HG03520 (cell line): ENCODE data around the gene PDGFB.

Source experiments
- ATAC-seq: cut with Tn5 transposase; IDR thresholded peaks from one replicate; pipeline ENCODE4 v1.9.1; 2021; ENCODE audit warnings: mild to moderate bottlenecking, moderate library complexity; ENCODE audit not compliant: unreplicated experiment

Gene PDGFB

DNA sequence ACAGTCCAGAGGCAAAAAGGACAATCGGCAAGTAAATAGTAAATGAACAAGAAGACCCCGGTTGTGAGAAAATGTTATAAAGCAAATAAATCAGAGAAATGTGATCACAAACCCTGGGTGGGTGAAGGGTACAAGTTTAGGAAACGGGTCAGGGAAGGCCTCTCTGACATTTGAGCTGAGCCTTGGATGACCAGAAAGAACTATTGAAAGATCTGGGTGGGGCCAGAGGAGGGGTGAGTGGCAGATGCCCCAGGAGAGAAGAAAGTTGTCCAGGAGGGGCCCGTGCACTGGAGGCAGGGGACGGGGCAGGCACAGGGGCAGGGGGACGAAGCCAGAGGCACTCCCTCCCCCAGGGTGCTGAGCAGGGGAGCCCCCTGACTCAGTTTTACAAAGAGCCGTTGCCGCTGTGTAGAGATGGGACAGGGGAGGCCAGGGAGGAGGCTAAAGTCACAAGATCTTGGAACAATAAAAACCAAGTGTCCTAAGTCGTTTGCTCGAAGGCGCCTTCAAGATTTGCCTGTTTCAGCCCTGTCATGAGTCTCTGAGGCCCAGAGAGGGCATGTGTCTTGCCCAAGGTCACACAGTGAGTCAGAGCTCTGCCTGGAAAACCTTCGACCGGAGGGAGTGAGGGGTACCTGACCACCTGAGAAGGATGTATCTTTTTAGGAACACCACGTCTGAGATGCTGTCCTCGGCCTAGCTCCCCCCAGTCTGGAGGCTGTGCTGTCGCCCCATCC lies 10.8 kb upstream of the PDGFB start:
- ATAC-seq: no peak

- no peak for ATAC-seq
Observed at GRCh38 chr22:39254789-39255298, 10.1 kb upstream of the PDGFB start.

DNA sequence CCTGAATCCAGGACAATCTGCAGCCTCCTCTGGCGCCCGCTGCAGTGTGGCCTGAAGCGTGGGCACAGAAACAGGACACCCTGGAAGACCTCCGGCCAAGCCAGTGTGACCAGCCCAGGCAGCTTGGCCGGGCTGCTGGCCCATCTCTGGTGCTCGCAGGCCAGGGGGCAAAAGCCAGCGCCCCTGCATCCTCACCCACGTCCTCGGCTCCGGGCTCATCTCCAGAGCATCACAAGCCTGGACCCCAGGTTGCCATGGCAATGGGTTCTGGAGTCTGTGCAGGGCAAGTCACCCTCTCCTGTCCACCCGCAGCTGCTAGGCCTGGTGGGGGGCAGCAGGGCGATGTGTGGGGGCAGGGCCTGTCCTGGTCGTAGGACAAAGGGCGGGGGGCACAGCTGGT lies 9.3 kb upstream of the PDGFB start:
- ATAC-seq: no peak

DNA sequence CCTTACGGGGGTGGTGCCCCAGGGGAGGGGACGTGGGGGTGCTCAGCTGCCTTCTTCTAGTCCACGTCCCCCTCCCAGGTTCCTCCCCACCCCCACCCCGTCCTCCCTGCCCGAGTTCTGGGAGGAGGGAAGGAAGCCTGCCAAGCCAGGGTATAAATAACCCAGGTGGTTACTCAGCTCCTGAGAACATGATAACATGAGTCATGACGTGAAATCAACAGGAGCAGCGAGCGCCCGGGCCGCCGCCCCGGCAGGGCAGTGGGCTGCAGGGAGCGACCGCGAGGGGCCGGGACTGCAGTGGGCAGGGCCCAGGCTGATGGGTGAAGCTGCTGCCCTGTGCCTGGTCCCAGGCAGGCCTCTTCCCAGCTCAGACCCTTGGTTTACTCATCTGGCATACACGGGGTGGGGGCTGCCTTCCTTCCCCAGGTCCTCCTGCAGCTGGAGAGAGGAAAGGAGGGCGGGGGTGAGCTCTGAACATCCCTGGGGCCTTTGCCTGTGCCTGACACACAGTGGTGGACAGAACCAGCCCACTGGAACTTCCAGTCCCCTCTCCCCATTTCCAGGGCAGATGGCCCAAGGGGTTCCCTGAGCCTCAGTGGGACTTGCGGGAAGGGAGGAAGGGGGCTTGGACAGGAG lies 8.8 kb upstream of the PDGFB start:
- no peak for ATAC-seq

GRCh38 chr22:39252461-39253434 lies 8.0 kb upstream of the PDGFB start:
- ATAC-seq: no peak

DNA sequence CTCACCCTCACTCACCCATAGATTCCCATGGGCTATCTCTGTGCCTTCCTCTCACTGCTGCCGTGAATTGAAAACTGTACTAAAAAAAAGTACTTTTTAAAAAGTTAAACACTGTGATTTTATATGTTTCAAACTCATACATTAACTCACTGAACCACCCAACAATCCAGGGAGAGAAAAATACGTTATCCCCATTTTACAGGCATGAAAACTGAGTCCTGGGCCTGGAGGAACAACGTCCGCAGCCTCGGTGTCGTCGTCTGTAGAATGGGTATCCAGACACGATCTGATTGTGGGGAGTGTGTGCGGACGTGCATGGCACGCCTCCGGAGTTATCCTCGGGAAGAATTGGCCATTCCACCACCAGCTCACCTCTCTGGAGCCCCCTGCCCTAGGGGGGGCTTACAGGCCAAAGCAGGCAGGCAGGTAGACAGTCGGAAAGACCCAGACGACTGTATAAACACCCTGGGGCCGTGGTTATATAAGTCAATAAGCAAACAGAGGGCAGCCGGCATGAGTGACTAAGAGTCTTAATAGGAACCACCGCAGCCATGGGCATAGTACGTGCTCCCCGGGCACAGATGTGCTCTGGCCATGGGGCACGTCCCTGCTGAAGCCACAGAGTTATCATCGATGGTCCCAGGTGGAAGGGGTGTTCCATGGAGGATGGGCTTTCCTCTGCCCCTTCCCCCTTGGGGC lies 7.1 kb upstream of the PDGFB start:
- no peak for ATAC-seq

DNA sequence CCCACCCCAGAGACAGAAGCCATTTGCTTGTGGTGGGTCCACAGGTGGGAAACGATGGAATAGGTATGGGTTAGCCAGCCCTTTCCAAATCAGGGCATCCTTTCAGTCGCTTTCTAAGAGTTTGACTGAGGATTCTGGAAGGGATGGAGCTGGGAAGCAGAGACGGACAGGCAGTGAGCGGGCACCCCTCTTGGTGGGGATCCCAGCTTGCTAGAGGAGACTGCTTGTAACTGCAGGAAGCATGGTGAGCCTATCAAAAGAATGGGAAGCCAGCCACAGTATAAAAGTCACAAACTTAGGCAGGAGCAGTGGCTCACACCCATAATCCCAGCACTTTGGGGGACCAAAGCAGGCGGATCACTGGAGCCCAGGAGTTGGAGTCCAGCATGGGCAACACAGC lies 6.1 kb upstream of the PDGFB start:
- ATAC-seq: no peak

DNA sequence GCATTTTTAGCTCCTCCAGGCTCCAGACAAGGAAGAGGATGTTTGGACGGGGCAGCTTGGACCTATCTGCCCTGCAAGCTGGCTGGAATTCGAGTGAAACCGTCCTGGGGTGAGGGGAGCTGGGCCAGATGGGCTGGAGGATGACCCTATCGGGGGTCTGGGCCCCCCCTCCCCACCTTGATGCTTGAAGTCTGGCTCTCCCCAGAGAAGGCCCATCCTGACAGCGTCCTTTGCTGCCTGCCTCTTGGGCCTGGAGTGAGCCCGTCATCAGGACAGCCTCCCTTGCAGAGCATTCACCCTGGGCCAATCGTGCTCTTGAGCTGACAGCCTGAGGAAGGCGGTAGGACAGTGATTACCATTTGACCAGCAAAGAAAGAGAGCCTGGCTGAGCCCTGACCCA lies 5.3 kb upstream of the PDGFB start:
- ATAC-seq: no peak

DNA sequence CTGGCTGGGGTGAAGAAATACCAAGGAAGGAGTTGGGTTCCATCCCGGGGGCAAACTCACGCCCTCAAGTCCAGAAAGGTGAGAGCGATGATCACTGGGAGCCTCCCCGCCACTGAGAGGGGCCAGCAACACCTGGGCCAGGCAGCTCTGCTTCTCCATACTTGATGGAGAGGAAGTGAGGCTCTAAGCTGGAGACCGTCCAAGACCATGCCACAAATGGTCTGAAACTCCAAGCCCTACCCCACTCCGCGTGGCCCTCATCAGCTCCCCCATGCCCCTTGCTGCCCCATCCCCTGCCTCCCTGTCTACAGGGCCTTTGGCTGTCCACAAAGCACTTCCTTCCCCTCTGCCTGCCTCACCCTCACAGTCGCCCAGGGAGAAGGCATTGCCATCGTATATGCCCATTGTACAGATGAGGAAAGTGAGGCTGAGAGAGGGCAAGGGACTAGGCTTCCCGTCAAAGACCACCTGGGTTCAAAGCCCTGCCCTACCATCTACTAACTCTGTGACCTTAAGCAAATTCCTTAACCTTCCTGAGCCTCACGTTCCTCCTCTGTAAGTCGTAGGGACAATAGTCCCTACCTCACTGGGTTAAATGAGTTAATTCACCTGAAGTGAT lies 4.4 kb upstream of the PDGFB start:
- no peak for ATAC-seq

DNA sequence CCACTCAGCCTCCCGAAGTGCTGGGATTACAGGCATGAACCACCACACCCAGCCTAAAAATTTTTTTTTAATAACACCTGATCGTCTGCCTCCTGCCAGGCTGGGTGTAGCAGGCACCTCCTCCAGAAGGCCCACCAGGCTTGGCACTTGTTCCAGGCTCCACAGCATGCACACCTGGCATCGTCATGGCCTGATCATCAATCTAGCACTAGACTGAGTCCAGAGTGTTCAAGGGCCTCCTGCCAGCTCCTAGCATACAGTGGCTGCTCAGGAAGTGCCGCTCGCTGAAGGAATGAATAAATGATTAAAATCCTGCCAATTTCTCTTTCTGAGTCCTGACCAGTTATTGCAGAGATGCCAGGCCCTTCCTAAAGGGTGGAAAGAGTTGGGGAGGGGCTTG lies 3.5 kb upstream of the PDGFB start:
- ATAC-seq: no peak

- no peak for ATAC-seq
Observed at GRCh38 chr22:39247361-39247760, 2.6 kb upstream of the PDGFB start.

DNA sequence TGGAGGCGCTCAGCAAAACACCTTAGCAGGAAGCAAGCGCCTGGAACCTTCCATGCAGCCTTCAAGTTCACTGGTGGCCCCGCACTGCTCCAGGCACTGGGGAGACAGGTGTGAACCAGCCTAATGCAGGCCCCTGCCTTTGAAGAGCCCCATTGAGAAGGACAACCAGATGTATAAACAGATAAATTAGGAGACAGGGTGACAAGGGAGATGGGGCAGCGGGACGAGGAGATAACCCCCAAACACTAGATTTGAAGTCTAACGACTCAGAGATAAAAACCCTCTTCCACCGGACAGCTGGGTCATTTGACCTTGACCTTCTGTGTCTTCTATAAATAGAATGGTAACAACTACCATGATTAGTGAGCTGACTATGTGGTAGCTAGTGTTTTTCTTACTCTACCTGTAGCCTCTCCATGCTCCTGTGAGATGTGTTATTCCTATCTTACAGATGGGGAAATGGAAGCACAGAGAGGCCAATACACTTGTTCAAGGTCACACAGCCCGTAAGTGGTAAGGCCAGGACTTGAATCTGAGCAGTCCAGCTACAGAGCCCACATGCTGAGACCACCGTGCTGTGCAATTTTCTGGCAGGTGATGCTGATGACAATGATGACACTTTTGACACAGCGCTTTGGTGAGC lies 2.0 kb upstream of the PDGFB start:
- no peak for ATAC-seq

- ATAC-seq: no peak
Observed at GRCh38 chr22:39246217-39246616, 1.4 kb upstream of the PDGFB start.

DNA sequence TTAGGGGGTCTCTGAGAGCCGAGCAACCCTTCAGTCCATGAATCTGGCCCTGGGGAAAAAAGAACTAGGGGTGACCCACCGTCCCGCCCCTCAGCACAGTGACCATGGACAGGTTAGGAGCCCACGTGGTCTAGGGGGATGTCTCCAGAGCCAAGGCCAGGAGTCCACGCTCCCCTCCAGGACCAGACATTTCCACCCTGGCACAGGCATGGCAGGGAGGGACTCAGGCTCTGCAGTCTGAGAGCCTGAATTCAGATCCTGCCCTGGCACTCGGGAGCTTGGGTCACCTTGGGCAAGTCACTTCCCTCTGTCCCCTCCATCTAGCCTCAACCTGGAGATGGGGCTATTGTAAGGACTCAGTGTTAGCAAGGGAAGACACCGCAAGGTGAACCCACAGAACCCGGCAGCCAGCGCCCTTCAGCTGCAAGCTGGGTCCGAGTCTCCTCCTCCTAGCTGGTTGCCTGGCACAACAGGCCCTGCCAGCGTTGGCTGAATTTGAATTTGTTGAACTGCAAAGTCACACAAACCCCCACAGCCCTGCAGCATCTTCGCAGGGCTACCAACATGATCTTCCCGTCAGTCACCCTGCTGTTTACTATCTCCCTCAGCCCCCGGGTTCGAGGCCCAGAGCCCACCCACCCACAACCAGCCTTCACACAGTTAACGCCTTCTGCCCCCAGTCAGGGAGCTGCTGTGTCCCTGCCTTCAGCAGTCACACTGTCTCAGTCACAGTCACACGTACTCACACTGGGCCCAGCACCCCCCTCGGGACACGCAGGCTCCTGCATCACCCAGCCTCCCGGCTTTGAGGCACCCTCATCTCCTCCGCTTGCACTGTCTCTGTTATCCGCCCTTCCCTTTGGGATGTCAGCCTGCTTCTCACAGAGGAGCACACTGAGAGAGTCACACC lies 603 bp upstream of the PDGFB start:
- no peak for ATAC-seq

DNA sequence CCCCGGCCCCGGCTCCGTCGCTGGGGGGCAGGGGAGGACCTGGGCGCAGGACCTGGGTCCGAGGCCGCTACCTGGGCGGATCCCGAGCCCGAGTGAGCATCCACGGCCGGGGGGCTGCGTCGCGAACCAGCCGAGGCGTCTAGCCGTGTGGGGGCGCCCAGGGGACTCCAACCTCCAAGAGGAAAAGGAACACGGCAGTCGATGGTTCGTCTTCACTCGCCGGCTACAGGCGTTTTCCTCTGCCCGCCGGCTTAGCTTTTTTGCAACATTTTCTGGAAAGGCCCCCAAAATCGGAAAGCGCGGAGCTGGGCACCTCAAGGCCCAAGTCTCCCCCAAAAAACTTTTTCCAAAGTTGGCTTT lies 666 bp downstream of the PDGFB start:
- no peak for ATAC-seq

- ATAC-seq: no peak
Observed at GRCh38 chr22:39243439-39244135, 1.2 kb downstream of the PDGFB start.

GRCh38 chr22:39242595-39243438 lies 2.0 kb downstream of the PDGFB start:
- no peak for ATAC-seq
